OCI-LY3 (cell line): ENCODE measurements around the gene OVAAL.

Experiments used
- H2AFZ ChIP-seq: fragments of 200-600, 300-600 bp; shearing (Covaris generic); 2 replicates; pipeline ENCODE4 v1.6.0; 2014; ENCODE audit warnings: antibody characterized with exemption, low read depth, low read length
- H3K27ac ChIP-seq: fragments of 200-600, 300-600 bp; sonication (generic); 2 replicates; pipeline ENCODE4 v1.5.1; 2014; ENCODE audit warnings: mild to moderate bottlenecking, low read length, moderate library complexity, mixed read lengths
- H3K27me3 ChIP-seq: fragments of 200-600, 300-600 bp; sonication (generic); 2 replicates; pipeline ENCODE4 v1.6.1; 2014; ENCODE audit warnings: low read depth, low read length, mixed read lengths
- H3K36me3 ChIP-seq: fragments of 200-600, 300-600 bp; sonication (generic); replicated peaks from 2 replicates; pipeline ENCODE3; 2014; ENCODE audit warnings: low read depth, low read length, mixed read lengths
- H3K4me1 ChIP-seq: fragments of 300-600, 200-600 bp; sonication (generic); 2 replicates; pipeline ENCODE4 v1.6.1; 2014; ENCODE audit warnings: low read length, mixed read lengths
- H3K4me2 ChIP-seq: fragments of 200-600, 300-600 bp; sonication (generic); 2 replicates; pipeline ENCODE4 v1.6.1; 2014; ENCODE audit warnings: low read length, mixed read lengths
- H3K4me3 ChIP-seq: fragments of 300-600, 200-600 bp; sonication (generic); 2 replicates; pipeline ENCODE4 v1.5.1; 2014; ENCODE audit warnings: antibody characterized with exemption, mild to moderate bottlenecking, low read length, moderate library complexity
- H3K79me2 ChIP-seq: fragments of 300-600, 200-600 bp; shearing (Covaris generic); 2 replicates; pipeline ENCODE4 v1.6.1; 2014; ENCODE audit warnings: mild to moderate bottlenecking, low read length, mixed read lengths
- H3K9ac ChIP-seq: fragments of 300-600, 200-600 bp; shearing (Covaris generic); 2 replicates; pipeline ENCODE4 v1.6.0; 2014; ENCODE audit warnings: mild to moderate bottlenecking, low read length, moderate library complexity
- H3K9me3 ChIP-seq: fragments of 200-600, 300-600 bp; shearing (Covaris generic); 2 replicates; pipeline ENCODE4 v1.6.1; 2014; ENCODE audit warnings: low read length, mixed read lengths; ENCODE audit not compliant: insufficient read depth
- H4K20me1 ChIP-seq: fragments of 200-600, 300-600 bp; sonication (generic); 2 replicates; pipeline ENCODE4 v1.6.1; 2016; ENCODE audit warnings: low read length, mixed read lengths; ENCODE audit not compliant: insufficient read depth
- CTCF ChIP-seq: fragments of 200-600, 300-600 bp; sonication (generic); IDR thresholded peaks from 2 replicates; pipeline ENCODE4 v1.5.1; 2014; ENCODE audit warnings: antibody characterized with exemption, low read length, low read depth
- EZH2phosphoT487 ChIP-seq: fragments of 200-600 bp; shearing (Covaris generic); IDR thresholded peaks from 2 replicates; pipeline ENCODE4 v1.6.1; 2018; ENCODE audit warnings: antibody characterized with exemption, mixed run types, low read depth

OVAAL gene

DNA sequence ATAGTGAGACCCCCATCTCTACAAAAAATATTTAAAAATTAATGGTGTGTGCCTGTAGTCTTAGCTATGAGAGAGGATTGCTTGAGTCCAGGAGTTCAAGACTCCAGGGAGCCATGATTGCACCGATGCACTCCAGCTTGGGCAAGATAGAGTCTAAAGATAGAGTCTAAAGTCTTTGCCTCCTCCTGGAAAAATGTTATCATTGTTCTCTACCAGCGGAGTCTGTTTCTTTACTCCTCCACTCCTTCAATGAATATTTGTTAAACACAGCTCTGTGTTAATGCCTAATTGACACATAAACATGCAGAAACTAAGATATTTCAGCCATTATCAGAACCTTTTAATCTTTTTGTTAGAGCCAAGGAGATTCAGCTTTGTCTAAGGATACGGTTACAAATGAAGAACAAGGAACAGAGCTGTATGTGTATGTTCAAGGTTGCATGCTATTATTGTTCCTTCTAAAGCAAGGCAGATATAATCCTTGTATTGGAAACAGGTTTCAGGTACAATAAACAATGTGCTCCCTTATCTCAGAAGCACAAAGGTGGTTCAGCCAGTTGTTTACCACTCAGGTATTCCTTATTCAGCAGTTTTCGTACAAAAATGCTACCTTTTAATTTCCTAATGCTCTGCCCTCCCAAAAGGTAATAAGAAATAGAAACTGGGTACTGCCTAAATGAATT lies 15.4 kb downstream of the OVAAL start:
- peaks cover 23% of the 10 kb centered on the region; the same call in 1 of the 2 replicates for H3K27me3 ChIP-seq
- H3K4me3 ChIP-seq, result no peak overlapping the region
- no peak overlapping the region for H3K27ac ChIP-seq

GRCh38 chr1:180577361-180577760 lies 18.6 kb downstream of the OVAAL start:
- no peaks in the 10 kb centered on the region for H4K20me1 ChIP-seq
- H3K27me3 ChIP-seq, result peaks cover 8% of the 10 kb centered on the region; the same call in 1 of the 2 replicates
- H3K9ac ChIP-seq, result no peak overlapping the region
- H3K79me2 ChIP-seq, result no peaks in the 10 kb centered on the region
- no peak overlapping the region for H3K4me3 ChIP-seq
- no peaks in the 10 kb centered on the region for H3K4me1 ChIP-seq
- H3K4me2 ChIP-seq, result no peak overlapping the region
- H2AFZ ChIP-seq, result no peak overlapping the region
- no peaks in the 10 kb centered on the region for H3K36me3 ChIP-seq
- no peak for TF ChIP-seq CTCF
- TF ChIP-seq EZH2phosphoT487, result no peak
- no peak overlapping the region for H3K27ac ChIP-seq
- no peaks in the 10 kb centered on the region for H3K9me3 ChIP-seq

More for the DNA sequence above, 15.4 kb downstream of the OVAAL start:
- Histone ChIP-seq H3K4me1 (no peaks in the 10 kb centered on the region), H2AFZ (no peak overlapping the region), H3K79me2 (no peaks in the 10 kb centered on the region), H3K36me3 (no peaks in the 10 kb centered on the region), H4K20me1 (no peaks in the 10 kb centered on the region), H3K9ac (no peak overlapping the region), H3K9me3 (no peaks in the 10 kb centered on the region), H3K4me2 (no peak overlapping the region)
- TF ChIP-seq EZH2phosphoT487 (no peak), CTCF (no peak)

GRCh38 chr1:180579961-180580611 lies 21.3 kb downstream of the OVAAL start:
- no peak overlapping the region for H3K4me2 ChIP-seq
- H3K9me3 ChIP-seq, result no peaks in the 10 kb centered on the region
- no peak overlapping the region for H2AFZ ChIP-seq

More at GRCh38 chr1:180579961-180580611, 21.3 kb downstream of the OVAAL start:
- H3K4me1 ChIP-seq, result no peaks in the 10 kb centered on the region
- TF ChIP-seq EZH2phosphoT487 (no peak), CTCF (no peak)
- H3K4me3 ChIP-seq, result no peak overlapping the region
- H3K9ac ChIP-seq, result no peak overlapping the region
- no peaks in the 10 kb centered on the region for H3K79me2 ChIP-seq
- no peaks in the 10 kb centered on the region for H3K27me3 ChIP-seq
- H3K36me3 ChIP-seq, result no peaks in the 10 kb centered on the region
- H3K27ac ChIP-seq, result no peak overlapping the region
- H4K20me1 ChIP-seq, result no peaks in the 10 kb centered on the region
